Peyer's patch (tissue), 4 donors: ENCODE measurements around the gene KCNQ2. TPM values are rescaled to one million over a fixed set of nuclear protein-coding genes. Genes with fewer than 3 reads are reported as not detected.

Experiments
- DNase-seq, 3 donors: peaks; one replicate each; pipeline ENCODE4 v3.0.0-alpha.2; 2017 to 2019
- H3K27ac ChIP-seq, 4 donors: fragments of 200-600 bp; sonication (generic); one replicate each; pipeline ENCODE4 v1.5.1; 2016 to 2019
- H3K27me3 ChIP-seq, 2 donors: fragments of 200-600 bp; sonication (generic); one replicate each; pipeline ENCODE4 v1.5.1; 2019
- H3K36me3 ChIP-seq, 3 donors: fragments of 200-600 bp; sonication (generic); one replicate each; pipeline ENCODE4 v1.5.1; 2016 to 2019
- H3K4me1 ChIP-seq, 4 donors: fragments of 200-600 bp; sonication (generic); one replicate each; pipeline ENCODE4 v1.5.1; 2016 to 2019
- H3K4me3 ChIP-seq, 4 donors: fragments of 200-600 bp; sonication (generic); 1 replicate in 3 of 4; 2 replicates in 1 of 4; pipeline ENCODE4 v1.5.1; 2016 to 2019; ENCODE audit warnings: mild to moderate bottlenecking in 1 of 4
- H3K9me3 ChIP-seq, 4 donors: fragments of 200-600 bp; sonication (generic); one replicate each; pipeline ENCODE4 v1.5.1; 2016 to 2019; ENCODE audit warnings: mild to moderate bottlenecking in 1 of 4
- POLR2A ChIP-seq, 2 donors: fragments of 450-650 bp; IDR thresholded peaks; one replicate each; pipeline ENCODE4 v1.5.1; 2017; ENCODE audit warnings: antibody characterized with exemption in 2 of 2, mild to moderate bottlenecking in 2 of 2, moderate library complexity in 2 of 2
- total RNA-seq, 4 donors: library from RNA; depleted of rRNA; stranded (reverse); fragments of >200 nt; gene quantifications; one replicate each; pipeline ENCODE4 v1.1.0, GENCODE V29; 2016
- TF ChIP-seq, protein P1 (sequence below), 6 experiments: fragments of 450-650 bp in 4 of 6; fragments of 200-600 bp in 2 of 6; sonication (generic) in 1 of 6; IDR thresholded peaks; one replicate each; pipeline ENCODE4 v1.5.1; 2017 to 2019; ENCODE audit warnings: antibody characterized with exemption in 6 of 6, mild to moderate bottlenecking in 3 of 6, moderate library complexity in 1 of 6

The KCNQ2 gene
- total RNA-seq, 4 donors from 2014 or later: not detected

DNA sequence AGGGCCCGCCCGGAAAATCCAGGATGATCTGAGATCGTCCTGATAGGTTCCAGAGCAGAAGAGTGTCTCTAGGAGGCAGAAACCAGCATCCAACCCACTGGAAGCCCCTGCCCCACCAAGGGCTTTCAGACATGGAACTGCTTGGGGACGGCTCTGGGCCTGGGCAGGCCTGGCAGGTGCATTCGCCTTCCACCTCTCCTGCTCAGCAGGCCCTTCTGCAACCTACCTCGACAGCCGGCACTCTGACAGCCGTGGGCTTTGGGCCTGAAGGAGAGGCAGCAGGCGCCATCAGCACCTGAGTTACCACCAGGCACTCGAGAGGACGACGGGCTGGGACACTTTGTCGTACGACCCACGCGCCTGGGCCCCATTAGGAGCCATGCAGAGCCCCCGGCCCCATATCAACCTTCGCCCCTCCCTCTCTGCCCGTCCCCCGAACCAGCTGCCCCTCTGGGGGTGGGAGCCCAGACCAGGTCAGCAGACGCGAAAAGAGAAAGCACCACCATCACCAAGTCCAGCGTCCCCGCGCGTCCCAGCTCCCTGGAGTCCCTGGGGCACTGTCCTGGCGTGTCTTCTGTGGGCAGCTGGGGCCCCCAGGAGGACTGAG lies 44.6 kb downstream of the KCNQ2 start:
- Histone ChIP-seq H3K4me1 (no peaks in the 10 kb centered on the region), H3K4me3 (no peak overlapping the region), H3K27ac (no peak overlapping the region), H3K9me3 (no peaks in the 10 kb centered on the region), H3K27me3 (no peaks in the 10 kb centered on the region), H3K36me3 (no peaks in the 10 kb centered on the region)
- TF ChIP-seq, protein P1, sequence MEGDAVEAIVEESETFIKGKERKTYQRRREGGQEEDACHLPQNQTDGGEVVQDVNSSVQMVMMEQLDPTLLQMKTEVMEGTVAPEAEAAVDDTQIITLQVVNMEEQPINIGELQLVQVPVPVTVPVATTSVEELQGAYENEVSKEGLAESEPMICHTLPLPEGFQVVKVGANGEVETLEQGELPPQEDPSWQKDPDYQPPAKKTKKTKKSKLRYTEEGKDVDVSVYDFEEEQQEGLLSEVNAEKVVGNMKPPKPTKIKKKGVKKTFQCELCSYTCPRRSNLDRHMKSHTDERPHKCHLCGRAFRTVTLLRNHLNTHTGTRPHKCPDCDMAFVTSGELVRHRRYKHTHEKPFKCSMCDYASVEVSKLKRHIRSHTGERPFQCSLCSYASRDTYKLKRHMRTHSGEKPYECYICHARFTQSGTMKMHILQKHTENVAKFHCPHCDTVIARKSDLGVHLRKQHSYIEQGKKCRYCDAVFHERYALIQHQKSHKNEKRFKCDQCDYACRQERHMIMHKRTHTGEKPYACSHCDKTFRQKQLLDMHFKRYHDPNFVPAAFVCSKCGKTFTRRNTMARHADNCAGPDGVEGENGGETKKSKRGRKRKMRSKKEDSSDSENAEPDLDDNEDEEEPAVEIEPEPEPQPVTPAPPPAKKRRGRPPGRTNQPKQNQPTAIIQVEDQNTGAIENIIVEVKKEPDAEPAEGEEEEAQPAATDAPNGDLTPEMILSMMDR (IDR thresholded peaks at IDR 0.05): no peak
- TF ChIP-seq POLR2A (IDR thresholded peaks at IDR 0.05): no peak
- no peak for DNase-seq

DNA sequence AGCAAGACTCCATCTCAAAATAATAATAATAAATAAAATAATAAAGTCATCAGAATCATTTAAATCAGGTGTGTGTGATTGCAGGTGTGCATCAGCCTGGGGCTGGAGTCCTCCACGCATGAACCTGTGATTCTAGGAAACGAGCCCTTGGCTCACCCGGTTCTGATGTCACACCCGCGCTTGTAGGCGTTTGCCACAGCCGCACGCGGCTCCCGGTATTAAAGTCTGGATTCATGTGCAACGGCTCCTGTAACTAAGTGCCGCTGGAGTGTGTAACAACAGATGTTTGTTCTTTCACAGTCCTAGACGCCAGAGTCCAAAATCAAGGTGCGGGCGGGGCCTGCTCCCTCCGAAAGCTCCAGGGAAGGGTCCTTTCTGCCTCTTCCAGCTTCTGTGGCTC lies 45.2 kb downstream of the KCNQ2 start:
- H3K4me3 ChIP-seq: no peak overlapping the region
- H3K27me3 ChIP-seq: no peaks in the 10 kb centered on the region
- no peak overlapping the region for H3K27ac ChIP-seq
- TF ChIP-seq, protein P1 (IDR thresholded peaks at IDR 0.05): no peak
- no peak for TF ChIP-seq POLR2A (IDR thresholded peaks at IDR 0.05)
- H3K9me3 ChIP-seq: no peaks in the 10 kb centered on the region
- H3K36me3 ChIP-seq: no peaks in the 10 kb centered on the region
- H3K4me1 ChIP-seq: no peaks in the 10 kb centered on the region
- DNase-seq: no peak

DNA sequence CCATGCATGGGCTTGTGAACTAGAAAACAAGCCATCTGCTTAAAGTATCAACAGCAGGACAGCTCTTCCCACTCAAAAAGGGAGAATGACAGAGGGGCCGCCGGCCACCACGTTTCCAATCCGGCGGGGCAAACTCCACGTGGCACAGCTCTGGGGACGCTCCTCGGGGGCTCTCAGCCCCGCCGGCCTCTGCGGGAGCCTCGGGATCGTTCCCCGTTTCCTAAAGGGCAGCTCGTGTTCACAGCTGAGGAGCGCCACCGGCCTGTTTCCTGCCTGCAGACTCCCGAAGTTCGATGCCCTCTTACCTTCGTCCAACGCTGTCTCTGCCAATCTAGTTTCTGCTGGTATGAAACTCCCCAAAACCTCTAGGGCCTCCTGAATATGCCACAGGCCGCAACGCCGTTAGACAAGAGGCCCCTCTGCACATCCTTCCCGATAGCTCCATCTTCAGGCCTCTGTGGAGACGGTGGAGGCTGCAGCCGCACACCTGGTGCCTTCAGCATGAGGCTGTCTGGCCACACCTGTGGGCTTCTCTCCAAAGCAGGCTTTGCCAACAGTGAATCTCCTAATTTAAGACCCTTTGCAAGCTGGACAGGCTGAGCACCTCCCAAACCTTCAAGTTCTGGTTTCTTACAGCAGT lies 46.5 kb downstream of the KCNQ2 start:
- H3K36me3 ChIP-seq: no peaks in the 10 kb centered on the region
- no peak for TF ChIP-seq POLR2A (IDR thresholded peaks at IDR 0.05)
- TF ChIP-seq, protein P1 (IDR thresholded peaks at IDR 0.05): no peak
- no peak overlapping the region for H3K4me3 ChIP-seq
- DNase-seq: no peak
- H3K9me3 ChIP-seq: no peaks in the 10 kb centered on the region
- no peaks in the 10 kb centered on the region for H3K27me3 ChIP-seq
- H3K4me1 ChIP-seq: no peaks in the 10 kb centered on the region
- H3K27ac ChIP-seq: no peak overlapping the region

DNA sequence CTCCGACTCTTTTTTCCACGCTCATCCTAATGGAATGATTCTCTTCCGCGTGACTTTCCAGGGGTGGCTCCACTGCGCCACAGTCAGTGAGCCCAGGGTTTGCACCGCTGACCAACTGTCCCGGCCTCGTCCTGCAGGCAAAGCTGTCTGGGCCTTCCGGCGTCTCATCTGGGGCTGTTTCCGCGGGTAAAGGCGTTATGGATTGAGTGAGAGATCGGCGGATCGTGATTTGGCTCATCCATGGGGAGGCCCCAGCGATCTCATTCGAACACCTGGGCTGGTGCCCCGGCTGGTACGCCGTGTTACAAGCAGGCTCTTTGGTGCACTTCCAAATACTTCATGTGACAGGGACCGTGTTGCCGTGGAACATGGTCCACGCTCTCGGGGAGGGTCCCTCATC lies 47.8 kb downstream of the KCNQ2 start:
- TF ChIP-seq, protein P1 (IDR thresholded peaks at IDR 0.05): no peak
- no peak for TF ChIP-seq POLR2A (IDR thresholded peaks at IDR 0.05)
- DNase-seq: no peak
- no peaks in the 10 kb centered on the region for H3K27me3 ChIP-seq
- no peak overlapping the region for H3K27ac ChIP-seq
- no peaks in the 10 kb centered on the region for H3K36me3 ChIP-seq
- no peaks in the 10 kb centered on the region for H3K9me3 ChIP-seq
- no peak overlapping the region for H3K4me3 ChIP-seq
- no peaks in the 10 kb centered on the region for H3K4me1 ChIP-seq

GRCh38 chr20:63423751-63424150 lies 48.7 kb downstream of the KCNQ2 start:
- Histone ChIP-seq H3K27ac (no peak overlapping the region), H3K4me3 (no peak overlapping the region), H3K36me3 (no peaks in the 10 kb centered on the region), H3K9me3 (no peaks in the 10 kb centered on the region), H3K27me3 (no peaks in the 10 kb centered on the region), H3K4me1 (no peaks in the 10 kb centered on the region)
- TF ChIP-seq, protein P1 (IDR thresholded peaks at IDR 0.05): no peak
- TF ChIP-seq POLR2A (IDR thresholded peaks at IDR 0.05): no peak
- DNase-seq: no peak
